Lower leg skin (tissue), 4 donors: ENCODE results near the gene MOB3A. TPM values are rescaled to one million over a fixed set of nuclear protein-coding genes. Genes with fewer than 3 reads are reported as not detected.

Experiments
- DNase-seq, 2 donors: peaks; one replicate each; pipeline ENCODE4 v3.0.0-alpha.2; 2019; ENCODE audit warnings: low spot score in 2 of 2
- H3K4me3 ChIP-seq: fragments of 200-600 bp; sonication (generic); 2 replicates; pipeline ENCODE4 v1.5.1; 2017; ENCODE audit warnings: mild to moderate bottlenecking, low read depth; ENCODE audit not compliant: poor library complexity, severe bottlenecking
- POLR2A ChIP-seq, 2 donors: fragments of 450-650 bp; IDR thresholded peaks; one replicate each; pipeline ENCODE4 v1.6.1; 2016 to 2017; ENCODE audit warnings: antibody characterized with exemption in 2 of 2, mild to moderate bottlenecking in 1 of 2, moderate library complexity in 1 of 2
- WGBS, 2 donors: methylation state at CpG; one replicate each; pipeline ENCODE4 v1.1.5; 2018; 5-methylcytosine and 5-hydroxymethylcytosine counted together
- intact Hi-C: fragments of 100-400 bp; cut with DNase I; formaldehyde crosslinking; loops from one replicate; pipeline ENCODE4 v1.15.0; 2023; ENCODE audit warnings: low total_unique reads
- total RNA-seq, 4 donors: library from RNA; depleted of rRNA; stranded (reverse); fragments of >200 nt; gene quantifications; one replicate each; pipeline ENCODE4 v1.1.0, GENCODE V29; 2016
- TF ChIP-seq, protein P1 (sequence below), 3 donors: fragments of 450-650 bp; IDR thresholded peaks; one replicate each; pipeline ENCODE4 v1.5.1; 2016; ENCODE audit warnings: antibody characterized with exemption in 3 of 3, mild to moderate bottlenecking in 3 of 3, moderate library complexity in 2 of 3

The MOB3A gene
- total RNA-seq, 4 donors from 2014 or later, result 26.4 to 46.0 (median 34.5) TPM

GRCh38 chr19:2109046-2109864 lies 13.1 kb upstream of the MOB3A start:
- intact Hi-C loops, result no loop called here
- no peak overlapping the region for H3K4me3 ChIP-seq
- whole genome bisulfite sequencing, 2 donors, result 86 to 91% methylated on average over 29 to 30 of the region's 31 CpGs
- no peak for DNase-seq
- no peak for TF ChIP-seq POLR2A (IDR thresholded peaks at IDR 0.05)
- TF ChIP-seq, protein P1, sequence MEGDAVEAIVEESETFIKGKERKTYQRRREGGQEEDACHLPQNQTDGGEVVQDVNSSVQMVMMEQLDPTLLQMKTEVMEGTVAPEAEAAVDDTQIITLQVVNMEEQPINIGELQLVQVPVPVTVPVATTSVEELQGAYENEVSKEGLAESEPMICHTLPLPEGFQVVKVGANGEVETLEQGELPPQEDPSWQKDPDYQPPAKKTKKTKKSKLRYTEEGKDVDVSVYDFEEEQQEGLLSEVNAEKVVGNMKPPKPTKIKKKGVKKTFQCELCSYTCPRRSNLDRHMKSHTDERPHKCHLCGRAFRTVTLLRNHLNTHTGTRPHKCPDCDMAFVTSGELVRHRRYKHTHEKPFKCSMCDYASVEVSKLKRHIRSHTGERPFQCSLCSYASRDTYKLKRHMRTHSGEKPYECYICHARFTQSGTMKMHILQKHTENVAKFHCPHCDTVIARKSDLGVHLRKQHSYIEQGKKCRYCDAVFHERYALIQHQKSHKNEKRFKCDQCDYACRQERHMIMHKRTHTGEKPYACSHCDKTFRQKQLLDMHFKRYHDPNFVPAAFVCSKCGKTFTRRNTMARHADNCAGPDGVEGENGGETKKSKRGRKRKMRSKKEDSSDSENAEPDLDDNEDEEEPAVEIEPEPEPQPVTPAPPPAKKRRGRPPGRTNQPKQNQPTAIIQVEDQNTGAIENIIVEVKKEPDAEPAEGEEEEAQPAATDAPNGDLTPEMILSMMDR (IDR thresholded peaks at IDR 0.05), result no peak

DNA sequence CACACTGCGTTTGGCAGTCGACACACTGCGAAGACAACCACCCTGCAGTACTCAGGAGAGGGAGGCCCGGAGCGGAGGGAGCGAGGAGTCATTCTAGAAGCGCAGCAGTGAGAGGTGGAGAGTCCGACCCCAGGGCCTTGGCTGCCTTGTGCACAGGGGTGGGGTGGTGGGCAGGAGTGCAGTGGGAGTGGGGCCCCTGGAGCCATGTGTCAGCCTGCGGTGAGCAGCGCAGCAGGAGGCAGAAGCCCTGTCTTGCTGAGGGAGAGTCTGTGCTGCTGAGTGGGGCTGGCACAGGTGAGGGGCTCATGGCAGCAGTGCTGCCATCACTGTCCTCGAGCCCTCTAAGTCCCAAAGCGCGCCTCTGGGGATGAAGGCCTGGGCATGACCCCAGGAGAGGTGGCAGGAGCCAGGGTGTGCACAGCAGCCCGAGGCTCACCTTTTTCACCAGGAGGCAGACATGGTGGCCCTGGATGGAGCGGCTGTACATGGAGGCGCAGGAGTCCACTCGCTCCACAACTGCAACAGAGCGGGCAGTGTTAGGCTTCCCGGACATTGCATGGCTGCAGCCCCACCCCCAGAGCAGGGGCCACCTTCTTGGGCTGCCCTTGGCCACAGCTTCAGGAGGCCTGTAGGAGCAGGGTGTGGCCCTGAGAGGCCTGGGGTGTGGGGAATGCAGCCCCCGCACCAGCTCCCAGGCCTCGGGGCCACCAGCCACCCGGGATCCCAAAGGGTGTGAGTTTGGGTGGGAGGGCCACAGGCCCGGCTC lies 12.3 kb upstream of the MOB3A start:
- TF ChIP-seq POLR2A (IDR thresholded peaks at IDR 0.05), result no peak
- TF ChIP-seq, protein P1 (IDR thresholded peaks at IDR 0.05), result no peak
- 89 to 95% methylated on average over 19 to 22 of the region's 23 CpGs for WGBS, 2 donors
- no peak for DNase-seq
- intact Hi-C loops, result no loop called here
- no peak overlapping the region for H3K4me3 ChIP-seq

DNA sequence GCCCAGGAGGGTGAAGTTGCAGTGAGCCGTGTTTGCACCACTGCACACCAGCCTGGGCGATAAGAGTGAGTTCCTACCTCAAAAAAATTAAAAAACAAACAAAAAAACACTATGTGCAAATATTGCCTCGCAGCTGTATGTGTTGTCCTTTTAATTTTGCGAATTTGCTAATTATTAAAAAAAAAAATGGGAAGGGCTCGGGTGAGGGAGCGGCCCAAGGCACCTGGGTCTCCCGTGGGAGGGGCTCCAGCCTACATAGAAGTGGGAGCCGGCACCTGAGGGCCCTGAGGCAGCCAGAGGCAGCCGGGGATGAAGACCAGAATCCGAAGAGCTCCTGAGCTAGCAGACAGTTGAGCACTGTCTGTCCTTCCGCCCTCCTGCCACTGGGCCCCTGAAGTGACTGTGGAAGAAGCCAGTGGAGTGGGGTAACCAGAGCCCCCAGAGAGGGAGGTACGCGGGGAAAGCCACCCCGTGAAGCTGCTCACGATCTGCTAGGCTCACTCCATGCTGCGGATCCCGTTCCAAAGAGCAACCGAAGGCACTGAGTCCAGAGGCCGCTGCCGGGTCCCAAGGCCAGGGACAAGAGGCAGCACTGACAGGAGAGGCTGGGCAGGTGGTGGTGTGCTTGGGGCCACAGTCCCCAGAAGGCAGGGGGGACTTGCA lies 7.0 kb upstream of the MOB3A start:
- 82 to 86% methylated on average over 20 of the region's 20 CpGs for WGBS, 2 donors
- intact Hi-C loops, result no loop called here
- TF ChIP-seq, protein P1 (IDR thresholded peaks at IDR 0.05), result no peak
- no peak for TF ChIP-seq POLR2A (IDR thresholded peaks at IDR 0.05)
- H3K4me3 ChIP-seq, result no peak overlapping the region
- no peak for DNase-seq

- TF ChIP-seq, protein P1 (IDR thresholded peaks at IDR 0.05), result no peak
- TF ChIP-seq POLR2A (IDR thresholded peaks at IDR 0.05), result no peak
- H3K4me3 ChIP-seq, result no peak overlapping the region
- WGBS, 2 donors, result 83 to 91% methylated on average over 45 of the region's 45 CpGs
- no peak for DNase-seq
- intact Hi-C loops, result no loop called here
Observed at GRCh38 chr19:2101417-2102335, 5.5 kb upstream of the MOB3A start.

- intact Hi-C loops, result no loop called here
- no peak for DNase-seq
- WGBS, 2 donors, result 82 to 87% methylated on average over 10 of the region's 11 CpGs
- no peak overlapping the region for H3K4me3 ChIP-seq
- TF ChIP-seq, protein P1 (IDR thresholded peaks at IDR 0.05), result no peak
- no peak for TF ChIP-seq POLR2A (IDR thresholded peaks at IDR 0.05)
Observed at GRCh38 chr19:2100719-2101061, 4.6 kb upstream of the MOB3A start.
